Left hindlimb (tissue), 1 donor: ENCODE data around the gene CDC34.
"Not testable (repeated sequence)": the region's sequence is repeated elsewhere in the genome, so short reads cannot be mapped to it uniquely, and the experiment has no call there.

Experiments
- DNase-seq: peaks from one replicate; pipeline ENCODE4 v3.0.0-alpha.2; 2018

The CDC34 gene

DNA sequence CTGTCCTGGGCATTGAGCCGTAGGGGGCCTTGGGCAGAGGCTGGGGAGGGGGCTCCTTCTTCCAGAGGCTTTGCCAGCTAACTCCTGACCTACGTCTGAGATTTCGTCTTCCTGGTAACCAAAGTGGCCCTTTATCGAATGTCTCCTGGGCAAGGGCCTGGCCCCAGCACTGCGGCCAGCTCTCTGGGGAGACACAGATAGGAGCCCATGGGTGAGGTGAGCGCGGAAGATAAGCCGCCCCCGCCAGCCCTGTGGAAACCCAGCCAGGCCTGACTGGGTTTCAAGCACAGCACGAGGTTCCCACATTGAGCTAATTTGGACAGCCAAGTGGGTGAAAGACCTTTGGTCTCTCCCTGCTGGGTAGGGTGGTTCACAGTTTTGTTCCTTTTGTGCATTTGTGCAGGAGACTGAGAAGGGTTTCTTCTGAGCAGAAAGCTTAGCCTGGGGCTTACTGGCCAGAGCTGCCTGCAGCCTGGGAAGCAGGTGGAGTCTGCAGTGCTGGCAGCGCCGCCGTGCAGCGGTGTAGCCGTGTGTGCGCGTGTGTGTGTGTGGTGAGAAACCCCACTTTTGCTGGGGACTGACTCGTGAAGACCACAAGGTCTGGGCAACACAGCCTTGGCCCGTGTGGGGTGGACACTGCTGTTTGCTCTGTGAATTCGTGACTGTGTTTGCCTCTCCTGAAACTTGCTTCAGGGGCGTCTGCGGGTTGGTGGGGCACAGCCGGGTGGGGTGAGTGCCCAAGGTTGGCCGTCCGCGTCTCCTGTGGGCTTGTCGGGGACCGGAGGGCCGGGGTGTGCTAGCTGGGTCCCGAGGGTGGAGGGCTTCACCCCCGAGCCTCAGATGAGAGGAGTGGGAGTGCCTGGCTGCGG lies 43.3 kb downstream of the CDC34 start:
- DNase-seq, result no peak

DNA sequence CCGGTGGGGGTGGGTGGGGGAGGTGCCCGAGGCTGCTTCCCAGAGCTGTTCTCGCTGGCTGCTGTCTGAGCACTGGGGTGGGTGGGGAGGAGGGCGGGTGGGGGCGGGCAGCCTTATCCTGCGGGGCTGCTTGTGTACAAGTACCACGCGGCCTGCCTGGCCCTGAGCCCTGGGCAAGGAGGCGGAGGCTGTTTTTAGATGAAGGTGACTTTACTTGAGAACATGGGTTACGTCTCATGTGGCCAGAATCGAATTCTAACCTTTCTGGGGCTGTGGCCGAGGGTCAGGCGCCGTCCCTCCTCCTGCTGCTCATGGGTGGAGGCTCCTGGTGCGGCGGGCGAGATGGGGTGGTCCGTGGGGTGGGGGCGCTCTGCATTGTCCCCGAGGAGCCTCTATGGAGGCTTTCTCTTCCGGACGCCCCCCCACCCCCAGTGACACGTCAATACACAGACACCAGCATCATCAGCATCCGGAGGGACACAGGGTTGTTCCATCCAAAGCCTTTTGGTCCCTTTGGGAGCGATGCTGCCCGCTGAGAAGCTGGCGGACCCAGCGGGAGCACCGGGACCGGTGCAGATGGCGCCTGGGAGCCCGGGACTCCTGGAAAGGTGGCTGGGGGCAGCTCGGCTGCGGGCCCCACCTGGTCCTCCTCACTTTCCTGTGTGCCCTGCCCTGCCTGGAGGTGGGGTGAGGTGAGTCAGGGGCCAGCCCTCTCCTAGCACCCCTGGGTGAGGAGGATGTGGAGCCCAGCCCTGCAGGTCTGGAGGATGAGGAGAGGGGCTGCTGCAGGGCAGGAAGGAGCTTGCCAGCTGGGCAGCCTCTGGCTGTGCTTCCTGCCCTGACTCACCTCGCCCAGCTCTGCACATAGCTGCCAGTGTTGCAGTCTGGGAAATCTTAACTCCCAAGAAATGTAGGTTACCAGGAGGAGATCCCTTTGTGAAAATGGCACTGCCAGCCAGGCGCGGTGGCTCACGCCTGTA lies 44.3 kb downstream of the CDC34 start:
- no peak for DNase-seq

DNA sequence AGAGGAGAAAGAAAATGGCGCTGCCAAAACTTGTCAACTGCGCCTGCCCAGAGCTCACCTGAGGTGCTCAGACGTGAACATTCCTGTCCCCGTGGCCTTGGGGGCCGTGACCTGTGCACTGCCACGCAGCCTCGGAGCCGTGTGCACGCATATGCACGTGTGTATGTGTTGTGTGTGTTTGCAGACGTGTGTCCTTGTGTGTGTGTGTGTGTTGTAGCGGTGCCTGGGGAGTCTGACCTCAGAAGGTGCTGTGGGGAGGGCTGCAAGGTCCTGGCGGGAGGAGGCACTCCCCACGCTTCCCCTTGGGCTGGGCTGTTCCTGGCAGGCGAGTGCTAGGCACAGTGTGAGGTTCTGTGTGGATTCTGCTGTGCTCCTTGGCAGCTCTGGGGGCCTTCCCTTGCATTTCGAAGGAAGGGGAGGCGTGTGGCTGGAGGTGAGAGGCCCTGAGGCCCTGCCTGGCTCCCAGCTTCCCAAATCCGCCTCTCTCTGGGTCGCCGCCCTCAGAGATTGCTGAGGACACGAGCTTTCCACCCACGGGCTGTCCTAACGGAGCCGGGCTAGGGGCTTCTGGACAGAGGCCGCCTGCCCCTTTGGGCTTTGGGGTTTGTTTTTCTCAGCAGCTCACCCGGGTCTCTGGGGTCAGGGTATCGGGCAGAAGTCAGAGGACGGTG lies 45.3 kb downstream of the CDC34 start:
- DNase-seq, result no peak

DNA sequence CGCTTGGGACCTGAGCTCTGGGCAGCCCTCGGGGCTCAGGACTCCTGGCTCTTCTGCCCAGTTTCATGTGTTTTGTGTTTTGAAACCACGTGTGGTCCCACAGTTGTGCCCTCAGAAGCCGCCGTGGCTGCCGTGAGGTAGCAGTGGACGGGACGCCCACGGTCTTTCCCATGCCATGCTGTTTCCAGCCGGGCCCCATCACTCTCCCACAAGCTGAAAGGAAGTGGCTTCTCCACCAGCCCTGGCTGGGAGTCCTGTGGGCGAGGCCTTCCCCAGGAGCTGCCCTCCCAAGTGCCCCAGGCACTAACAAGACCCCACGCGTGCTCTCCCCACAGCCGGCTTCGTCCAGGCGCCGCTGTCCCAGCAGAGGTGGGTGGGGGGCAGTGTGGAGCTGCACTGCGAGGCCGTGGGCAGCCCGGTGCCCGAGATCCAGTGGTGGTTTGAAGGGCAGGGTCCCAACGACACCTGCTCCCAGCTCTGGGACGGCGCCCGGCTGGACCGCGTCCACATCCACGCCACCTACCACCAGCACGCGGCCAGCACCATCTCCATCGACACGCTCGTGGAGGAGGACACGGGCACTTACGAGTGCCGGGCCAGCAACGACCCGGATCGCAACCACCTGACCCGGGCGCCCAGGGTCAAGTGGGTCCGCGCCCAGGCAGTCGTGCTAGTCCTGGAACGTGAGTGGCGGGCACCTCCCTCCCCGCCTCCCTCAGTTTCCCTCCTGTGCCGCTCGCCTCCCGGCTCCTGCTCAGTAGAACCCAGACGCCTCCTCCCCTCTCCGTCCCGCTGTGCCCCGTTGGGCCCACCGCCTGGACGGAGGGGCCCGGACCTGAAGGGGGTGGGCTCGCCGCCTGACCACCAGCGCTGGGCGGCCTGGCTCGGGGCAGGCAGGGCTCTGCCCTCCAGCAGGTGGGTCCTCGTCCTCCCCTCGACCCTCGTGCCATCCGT lies 46.2 kb downstream of the CDC34 start:
- DNase-seq, result no peak

DNA sequence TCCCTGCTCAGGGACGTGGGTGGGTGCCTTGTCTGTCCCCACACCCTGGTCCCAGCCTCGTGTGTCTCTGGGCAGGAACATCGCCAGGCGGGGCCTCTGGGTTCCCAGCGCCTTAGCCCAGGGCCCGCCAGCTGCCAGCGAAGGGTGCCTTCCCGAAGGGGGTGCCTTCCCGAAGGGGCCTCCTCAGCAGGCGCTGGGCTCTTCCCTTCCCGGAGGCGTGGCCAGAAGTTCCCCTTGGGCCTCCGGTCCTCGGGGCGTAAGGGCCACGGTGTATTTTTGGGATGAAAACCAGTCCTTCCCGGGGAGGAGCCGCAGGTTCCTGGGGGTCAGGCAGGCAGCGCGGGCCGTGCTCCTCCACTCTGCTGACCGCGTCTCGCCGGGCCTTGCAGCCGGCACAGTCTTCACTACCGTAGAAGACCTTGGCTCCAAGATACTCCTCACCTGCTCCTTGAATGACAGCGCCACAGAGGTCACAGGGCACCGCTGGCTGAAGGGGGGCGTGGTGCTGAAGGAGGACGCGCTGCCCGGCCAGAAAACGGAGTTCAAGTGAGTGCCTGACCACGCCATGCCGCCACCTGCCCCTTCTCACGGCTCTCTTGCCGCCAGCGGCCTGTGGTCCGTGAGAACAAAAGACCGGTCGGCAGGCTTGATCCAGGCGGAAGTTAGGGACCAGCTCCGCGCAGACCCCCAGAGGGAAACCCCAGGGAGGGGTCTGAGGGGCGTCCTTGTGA lies 47.7 kb downstream of the CDC34 start:
- DNase-seq, result no peak

DNA sequence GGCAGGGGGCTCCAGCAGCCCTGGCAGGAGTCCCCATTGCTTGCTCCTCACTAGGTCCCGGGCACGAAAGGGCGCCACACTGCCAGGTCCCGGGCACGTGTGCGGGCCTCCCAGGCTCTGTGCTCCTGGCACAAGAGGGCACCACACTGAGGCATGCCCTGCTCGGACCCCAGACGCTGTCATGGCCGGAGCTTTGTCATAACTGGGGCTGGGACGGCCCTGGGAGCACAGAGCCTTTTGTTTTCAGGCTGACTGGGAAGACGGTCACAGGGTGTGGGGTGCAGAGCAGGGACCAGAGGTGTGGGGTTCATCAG lies 48.2 kb downstream of the CDC34 start:
- DNase-seq, result no peak

DNA sequence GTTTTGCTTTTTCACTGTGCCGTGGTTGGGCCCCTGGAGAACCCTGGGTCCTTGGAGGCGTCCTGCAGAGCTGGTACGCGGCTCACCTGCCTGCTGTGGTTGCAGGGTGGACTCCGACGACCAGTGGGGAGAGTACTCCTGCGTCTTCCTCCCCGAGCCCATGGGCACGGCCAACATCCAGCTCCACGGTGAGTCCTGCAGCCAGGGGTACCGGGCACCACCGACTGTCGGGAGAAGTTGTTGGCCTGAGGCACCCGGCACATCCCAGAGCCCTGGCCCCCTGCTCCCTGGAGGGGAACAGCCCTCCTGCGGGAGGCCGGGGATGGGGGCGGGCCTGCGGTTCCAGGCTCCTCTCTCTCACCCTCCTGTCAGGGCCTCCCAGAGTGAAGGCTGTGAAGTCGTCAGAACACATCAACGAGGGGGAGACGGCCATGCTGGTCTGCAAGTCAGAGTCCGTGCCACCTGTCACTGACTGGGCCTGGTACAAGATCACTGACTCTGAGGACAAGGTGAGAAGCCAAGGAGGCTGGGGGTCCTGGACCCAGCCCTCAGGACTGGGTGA lies 48.8 kb downstream of the CDC34 start:
- DNase-seq, result no peak

DNA sequence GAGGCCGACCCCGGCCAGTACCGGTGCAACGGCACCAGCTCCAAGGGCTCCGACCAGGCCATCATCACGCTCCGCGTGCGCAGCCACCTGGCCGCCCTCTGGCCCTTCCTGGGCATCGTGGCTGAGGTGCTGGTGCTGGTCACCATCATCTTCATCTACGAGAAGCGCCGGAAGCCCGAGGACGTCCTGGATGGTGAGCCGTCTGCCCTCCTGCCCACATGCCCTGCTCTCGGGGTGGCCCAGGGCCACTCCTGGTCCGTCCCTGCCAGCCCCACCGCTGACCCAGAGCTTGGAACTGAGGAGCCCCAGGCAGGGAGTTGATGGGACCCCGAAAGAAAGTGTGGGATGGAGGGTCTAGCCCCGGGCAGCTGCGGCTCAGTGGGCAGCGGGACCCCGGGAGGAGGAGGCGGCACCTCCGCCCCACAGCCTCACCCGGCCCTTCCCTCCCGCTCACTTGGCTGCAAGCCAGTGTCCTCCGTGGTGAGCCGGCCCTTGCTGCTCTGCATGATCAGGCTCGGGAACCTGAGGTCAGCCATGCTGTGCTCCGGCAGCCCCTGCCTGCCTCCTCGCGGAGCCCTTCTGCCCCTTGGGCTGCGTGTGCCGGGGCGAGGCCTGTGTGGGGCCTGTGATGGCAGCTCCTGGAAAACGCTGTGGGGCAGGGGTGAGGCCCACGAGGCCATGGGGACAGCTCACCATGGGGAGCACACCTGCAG lies 50.0 kb downstream of the CDC34 start:
- no peak for DNase-seq

DNA sequence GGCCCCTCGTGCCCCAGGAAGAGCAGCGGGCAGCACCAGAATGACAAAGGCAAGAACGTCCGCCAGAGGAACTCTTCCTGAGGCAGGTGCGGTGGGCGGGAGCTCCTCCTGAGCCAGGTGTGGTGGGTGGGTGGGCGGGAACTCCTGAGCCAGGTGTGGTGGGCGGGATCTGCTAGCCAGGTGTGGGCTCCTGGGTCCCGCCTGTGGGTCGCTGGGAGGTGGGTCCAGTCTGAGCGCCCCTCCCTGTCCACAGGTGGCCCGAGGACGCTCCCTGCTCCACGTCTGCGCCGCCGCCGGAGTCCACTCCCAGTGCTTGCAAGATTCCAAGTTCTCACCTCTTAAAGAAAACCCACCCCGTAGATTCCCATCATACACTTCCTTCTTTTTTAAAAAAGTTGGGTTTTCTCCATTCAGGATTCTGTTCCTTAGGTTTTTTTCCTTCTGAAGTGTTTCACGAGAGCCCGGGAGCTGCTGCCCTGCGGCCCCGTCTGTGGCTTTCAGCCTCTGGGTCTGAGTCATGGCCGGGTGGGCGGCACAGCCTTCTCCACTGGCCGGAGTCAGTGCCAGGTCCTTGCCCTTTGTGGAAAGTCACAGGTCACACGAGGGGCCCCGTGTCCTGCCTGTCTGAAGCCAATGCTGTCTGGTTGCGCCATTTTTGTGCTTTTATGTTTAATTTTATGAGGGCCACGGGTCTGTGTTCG lies 51.1 kb downstream of the CDC34 start:
- DNase-seq, result no peak

DNA sequence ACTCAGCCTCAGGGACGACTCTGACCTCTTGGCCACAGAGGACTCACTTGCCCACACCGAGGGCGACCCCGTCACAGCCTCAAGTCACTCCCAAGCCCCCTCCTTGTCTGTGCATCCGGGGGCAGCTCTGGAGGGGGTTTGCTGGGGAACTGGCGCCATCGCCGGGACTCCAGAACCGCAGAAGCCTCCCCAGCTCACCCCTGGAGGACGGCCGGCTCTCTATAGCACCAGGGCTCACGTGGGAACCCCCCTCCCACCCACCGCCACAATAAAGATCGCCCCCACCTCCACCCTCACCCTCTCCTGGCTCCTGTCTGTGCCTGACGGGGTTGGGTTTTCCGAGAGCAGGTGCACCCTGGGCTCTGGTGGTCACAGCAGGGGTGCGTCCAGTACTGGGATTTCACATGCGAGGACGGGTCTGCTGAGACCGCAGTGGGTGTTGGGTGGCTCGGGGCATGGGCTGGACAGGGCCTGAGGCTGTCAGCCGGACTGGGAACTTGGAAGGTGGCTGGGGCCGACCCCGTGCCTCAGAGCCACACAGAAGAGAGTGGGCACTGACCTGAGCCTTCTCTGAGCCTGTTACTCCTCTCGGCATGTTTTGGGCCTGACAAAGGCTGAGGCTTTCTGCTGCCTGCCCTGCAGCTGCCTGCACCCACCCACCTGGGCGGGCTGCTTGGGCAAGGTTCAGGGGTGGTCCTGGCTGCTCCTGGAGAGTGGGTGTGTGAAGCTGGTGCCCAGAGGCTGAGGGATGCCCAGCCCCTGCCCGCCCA lies 51.8 kb downstream of the CDC34 start:
- DNase-seq, result no peak

DNA sequence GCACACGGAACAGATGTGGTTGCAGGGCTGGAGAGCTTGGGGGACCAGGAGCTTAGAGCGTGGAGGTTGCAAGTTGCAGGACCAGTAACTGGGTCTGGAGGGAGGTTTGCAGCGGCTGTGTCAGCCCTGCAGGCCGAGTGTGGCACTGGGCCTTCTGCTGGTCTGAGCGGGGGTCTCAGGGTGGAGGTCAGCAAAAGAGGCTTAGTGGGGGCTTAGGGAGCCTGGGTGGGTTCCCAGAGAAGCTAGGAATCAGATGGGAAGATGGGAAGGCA lies 52.3 kb downstream of the CDC34 start:
- no peak for DNase-seq

DNA sequence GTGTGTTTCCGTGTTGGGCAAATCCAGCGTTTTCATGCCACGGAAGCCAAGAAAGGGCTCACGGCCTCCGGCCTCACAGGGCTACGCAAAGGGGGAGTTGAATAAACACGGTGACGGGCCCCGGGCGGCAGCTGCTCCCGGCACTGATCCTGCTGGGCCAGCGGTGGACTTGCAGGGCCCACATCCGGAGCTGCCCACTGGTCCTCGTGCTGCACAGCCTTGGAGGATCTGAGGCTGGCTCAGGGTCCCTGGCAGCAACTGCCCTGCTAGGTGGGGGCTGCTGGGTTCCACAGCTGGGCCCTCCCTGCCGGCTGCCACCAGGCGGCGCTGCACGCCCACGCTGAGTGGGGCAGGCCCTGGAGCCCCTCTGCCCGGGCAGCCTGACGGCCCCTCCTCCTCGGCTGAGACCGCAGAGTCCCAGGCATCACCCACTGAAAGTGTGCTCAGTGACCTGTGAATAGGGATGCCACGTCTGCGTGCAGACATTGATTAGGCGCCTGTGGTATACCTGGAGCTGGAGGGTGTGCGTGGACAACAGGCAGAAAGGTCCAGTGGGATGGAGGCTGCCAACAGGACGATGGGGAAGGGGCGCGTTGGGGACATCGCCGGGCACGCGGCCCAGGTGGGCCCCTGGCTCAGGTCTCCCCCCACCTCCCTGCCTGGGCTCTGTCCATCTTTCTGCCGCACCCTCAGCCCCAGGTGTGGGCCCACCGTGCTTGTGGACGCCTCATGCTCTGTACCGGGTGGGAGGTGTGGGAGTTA lies 52.9 kb downstream of the CDC34 start:
- DNase-seq, result no peak

DNA sequence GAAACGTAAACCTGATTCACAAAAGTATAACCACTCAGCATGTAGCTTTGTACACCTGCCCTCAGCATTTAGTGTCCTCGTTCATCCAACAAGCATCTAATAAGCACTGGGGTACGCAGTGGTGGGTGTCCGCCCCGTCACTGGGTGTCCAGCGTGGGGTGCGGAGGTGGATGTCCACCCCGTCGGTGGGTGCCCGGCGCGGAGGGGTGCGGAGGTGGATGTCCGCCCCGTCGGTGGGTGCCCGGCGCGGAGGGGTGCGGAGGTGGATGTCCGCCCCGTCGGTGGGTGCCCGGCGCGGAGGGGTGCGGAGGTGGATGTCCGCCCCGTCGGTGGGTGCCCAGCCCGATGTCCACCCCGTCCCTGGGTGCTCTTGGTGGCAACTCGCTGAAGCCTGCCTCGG lies 53.6 kb downstream of the CDC34 start:
- DNase-seq, result not testable (repeated sequence)

DNA sequence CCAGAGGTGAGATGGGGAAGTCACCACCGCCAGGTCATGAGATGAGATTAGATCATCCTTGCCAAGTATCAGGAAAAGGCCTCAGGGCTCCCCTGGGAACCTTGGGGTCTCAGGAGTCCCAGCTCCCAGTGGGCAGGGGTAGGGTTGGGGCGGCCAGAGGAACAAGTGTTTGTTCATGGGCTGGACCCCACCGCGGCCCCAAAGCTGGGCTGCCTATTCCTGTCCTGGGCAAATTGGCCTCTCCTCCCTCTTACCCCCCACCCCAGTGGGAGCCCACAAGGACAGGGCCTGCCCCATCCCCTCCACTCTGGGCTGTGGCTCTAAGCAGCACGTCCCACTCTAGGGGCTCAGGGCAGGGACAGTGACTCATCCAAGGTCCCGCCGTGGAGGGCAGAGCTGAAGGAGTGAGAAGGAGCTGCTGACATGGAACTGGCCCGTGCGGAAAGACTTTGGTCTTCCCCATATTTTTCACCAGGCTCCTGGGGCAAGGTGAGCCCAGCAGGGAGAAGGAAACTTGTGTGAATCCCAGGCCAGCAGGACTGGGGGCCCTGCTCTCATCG lies 54.1 kb downstream of the CDC34 start:
- no peak for DNase-seq

DNA sequence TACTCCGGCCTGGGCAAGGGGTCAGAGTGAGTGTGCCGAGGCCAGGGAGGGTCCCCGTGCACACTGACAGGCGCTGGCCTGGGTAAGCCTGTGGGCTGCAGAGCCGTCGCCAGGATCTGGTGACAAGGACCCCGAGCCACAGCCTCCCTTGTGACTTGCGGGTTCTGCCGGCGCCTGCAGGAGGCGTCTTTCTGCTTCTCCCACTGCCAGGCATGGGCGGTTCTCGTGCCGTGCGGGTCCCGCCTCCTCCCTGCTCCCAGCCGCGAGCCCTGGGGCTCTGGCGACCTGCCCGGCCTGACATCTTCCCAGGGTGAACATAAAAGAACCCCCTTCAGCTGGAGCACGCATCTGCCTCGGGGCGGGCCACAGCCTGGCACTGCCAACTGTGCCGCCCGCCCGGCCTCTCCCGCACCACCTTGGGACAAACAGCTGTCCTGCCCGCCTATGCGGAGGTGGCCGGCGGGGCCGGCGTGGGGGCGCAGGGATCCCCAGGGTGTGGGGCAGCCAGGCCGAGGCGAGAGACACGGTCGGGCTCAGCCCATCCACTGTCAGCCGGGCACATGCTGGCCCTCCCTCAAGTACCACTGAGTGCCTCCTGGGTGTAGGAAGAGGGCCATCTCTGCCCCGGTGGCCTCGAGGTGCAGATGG lies 56.7 kb downstream of the CDC34 start:
- peak; percentile 80 for DNase-seq

DNA sequence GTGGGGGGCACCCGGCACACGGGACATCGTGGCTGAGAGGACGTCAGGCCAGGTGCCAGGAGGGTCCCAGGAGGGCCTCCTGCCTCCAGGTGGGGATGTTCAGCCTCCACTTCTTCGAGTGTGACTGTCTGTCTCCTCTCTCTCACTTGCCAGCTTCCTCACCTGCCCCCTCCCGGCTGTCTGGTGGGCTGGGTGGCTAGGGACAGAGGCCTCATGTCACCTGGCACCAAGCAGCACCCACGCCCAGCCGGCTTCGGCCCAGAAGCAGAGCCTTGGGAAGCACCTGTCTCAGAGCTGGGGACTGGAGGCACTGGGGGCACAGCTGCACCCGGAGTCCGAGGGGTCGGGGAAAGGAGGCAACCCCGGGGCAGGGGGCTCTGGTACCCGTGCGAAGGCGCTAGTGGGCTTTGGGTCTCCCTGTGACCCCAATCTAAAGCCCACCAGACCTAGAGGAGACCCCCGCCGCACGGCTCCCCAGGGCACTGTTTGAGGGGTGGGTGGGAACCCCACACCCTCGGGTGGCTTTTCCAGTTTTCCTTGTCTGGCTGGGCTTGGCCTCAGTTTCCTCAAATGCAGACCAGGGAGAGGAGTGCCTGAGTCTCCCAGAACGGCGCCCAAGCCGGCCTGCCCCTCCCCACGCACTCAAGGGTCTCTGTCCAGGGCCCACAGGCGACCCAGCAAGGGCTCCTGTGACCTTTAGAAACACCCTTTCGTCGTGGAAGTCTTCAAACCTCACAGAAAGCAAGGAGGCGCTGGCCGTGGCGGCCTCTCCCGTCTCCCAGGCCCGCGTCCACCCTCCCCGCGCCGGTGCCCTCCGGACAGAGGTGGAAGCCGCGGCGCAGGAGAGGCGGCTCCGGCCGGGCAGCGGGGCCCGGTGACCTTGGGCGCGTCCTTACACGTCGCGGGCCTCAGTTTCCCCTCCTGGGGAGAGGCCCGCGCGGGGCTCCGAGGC lies 57.5 kb downstream of the CDC34 start:
- no peak for DNase-seq
